ENCODE measurements around the gene GTF2A2.

DNA sequence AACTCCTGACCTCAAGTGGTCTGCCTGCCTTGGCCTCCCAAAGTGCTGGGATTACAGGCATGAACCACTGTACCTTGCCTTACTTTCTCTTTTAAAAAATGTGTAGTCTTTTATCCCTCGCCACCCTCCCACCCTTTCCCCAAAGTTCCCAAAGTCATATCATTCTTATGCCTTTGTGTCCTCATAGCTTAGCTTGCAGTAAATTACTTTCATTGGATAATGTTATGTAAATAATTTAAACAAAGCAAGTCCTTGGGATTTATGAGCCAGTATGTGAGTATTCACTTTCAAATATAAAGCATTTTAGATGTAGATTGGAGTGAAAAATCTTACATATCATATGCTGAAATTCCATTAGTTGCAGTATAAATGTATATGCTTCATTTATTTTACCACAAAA is 11.0 kb downstream of the GTF2A2 start:
- TF ChIP-seq CTCF (IDR thresholded peaks at IDR 0.05) (no peak), EP300 (IDR thresholded peaks at IDR 0.05) (no peak), POLR2A (IDR thresholded peaks at IDR 0.05) (no peak)

All from tibial nerve (tissue), 4 donors.